Right lobe of liver (tissue), 4 donors: ENCODE results near the gene CAMKMT.

ENCODE experiments used
- CTCF ChIP-seq, 4 donors: fragments of 200-600 bp in 3 of 4; fragments of 450-650 bp in 1 of 4; IDR thresholded peaks; one replicate each; pipeline versions ENCODE4 v1.5.1 to v1.8.0; 2016 to 2022; ENCODE audit warnings: antibody characterized with exemption in 4 of 4, mild to moderate bottlenecking in 2 of 4
- POLR2A ChIP-seq: fragments of 450-650 bp; IDR thresholded peaks from one replicate; pipeline ENCODE4 v1.6.1; 2017; ENCODE audit warnings: antibody characterized with exemption, mild to moderate bottlenecking
- donor health status: DM: no; HTN: no; CAD: no.
- donor health status: DM: no; HTN: no; CAD: no.
- donor health status: DM: no; HTN: yes; CAD: no.

GRCh38 chr2:44496130-44496529, 134.4 kb downstream of the CAMKMT start:
- TF ChIP-seq CTCF (IDR thresholded peaks at IDR 0.05) (no peak), POLR2A (no peak)
